KMS-11 (cell line): ENCODE results near the gene RTP4.

ENCODE experiments used
- H2AFZ ChIP-seq: fragments of 200-600 bp; sonication (generic); 2 replicates; pipeline ENCODE4 v1.6.1; 2016; ENCODE audit warnings: antibody characterized with exemption, mixed run types, low read depth
- H3K27ac ChIP-seq: fragments of 200-600 bp; sonication (generic); 2 replicates; pipeline ENCODE4 v1.6.1; 2016; ENCODE audit warnings: mild to moderate bottlenecking, mixed run types
- H3K27me3 ChIP-seq: fragments of 200-600 bp; sonication (generic); 2 replicates; pipeline ENCODE4 v1.6.1; 2017; ENCODE audit warnings: mild to moderate bottlenecking, low read depth, mixed run types, moderate library complexity; ENCODE audit not compliant: insufficient read depth
- H3K36me3 ChIP-seq: fragments of 200-600 bp; sonication (generic); 2 replicates; pipeline ENCODE4 v1.6.1; 2017; ENCODE audit warnings: mild to moderate bottlenecking, mixed run types; ENCODE audit not compliant: insufficient read depth
- H3K4me1 ChIP-seq: fragments of 200-600 bp; sonication (generic); 2 replicates; pipeline ENCODE4 v1.6.1; 2016; ENCODE audit warnings: mild to moderate bottlenecking, low read depth, mixed run types; ENCODE audit not compliant: poor library complexity, severe bottlenecking
- H3K4me2 ChIP-seq: fragments of 200-600 bp; sonication (generic); 2 replicates; pipeline ENCODE4 v1.7.0; 2016; ENCODE audit warnings: mild to moderate bottlenecking, mixed run types
- H3K4me3 ChIP-seq: fragments of 200-600 bp; sonication (generic); IDR thresholded peaks from 2 replicates; pipeline ENCODE4 v1.6.1; 2017; ENCODE audit warnings: low read depth, low read length, mixed read lengths; ENCODE audit not compliant: insufficient read depth
- H3K79me2 ChIP-seq: fragments of 200-600 bp; sonication (generic); 2 replicates; pipeline ENCODE4 v1.6.1; 2016; ENCODE audit warnings: low read depth, mixed run types; ENCODE audit not compliant: insufficient read depth
- H3K9ac ChIP-seq: fragments of 200-600 bp; sonication (generic); 2 replicates; pipeline ENCODE4 v1.6.1; 2016; ENCODE audit warnings: mild to moderate bottlenecking, mixed run types
- H4K20me1 ChIP-seq: fragments of 200-600 bp; sonication (generic); 2 replicates; pipeline ENCODE4 v1.6.1; 2016; ENCODE audit warnings: mild to moderate bottlenecking, mixed run types; ENCODE audit not compliant: insufficient read depth
- TF ChIP-seq, protein P1 (sequence below): fragments of 200-600 bp; sonication (generic); conservative IDR thresholded peaks from 2 replicates; pipeline ENCODE4 v1.6.1; 2017; ENCODE audit warnings: low read depth, mild to moderate bottlenecking, antibody characterized with exemption, low read length, moderate library complexity, mixed read lengths

The RTP4 gene

DNA sequence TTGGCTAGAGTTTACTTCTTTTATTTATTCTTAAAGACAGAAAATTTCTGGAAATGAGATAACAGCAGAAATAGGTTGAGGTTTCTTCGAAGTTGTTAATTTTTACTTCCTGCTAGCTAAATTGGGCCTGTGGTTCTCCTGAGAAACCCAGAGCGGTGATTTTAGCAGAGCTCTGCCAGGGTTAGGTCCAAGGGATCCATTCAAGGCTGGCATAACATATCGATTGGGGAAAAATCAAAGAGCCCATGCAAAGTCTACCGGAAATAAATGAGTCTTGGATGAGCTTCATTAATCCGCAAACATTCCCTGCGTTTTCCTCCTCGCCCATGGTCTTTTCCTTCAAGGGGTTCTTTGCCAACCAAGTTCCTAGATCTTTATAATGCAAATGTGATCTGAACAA, 45.9 kb upstream of the RTP4 start:
- no peak overlapping the region for H2AFZ ChIP-seq
- TF ChIP-seq, protein P1, sequence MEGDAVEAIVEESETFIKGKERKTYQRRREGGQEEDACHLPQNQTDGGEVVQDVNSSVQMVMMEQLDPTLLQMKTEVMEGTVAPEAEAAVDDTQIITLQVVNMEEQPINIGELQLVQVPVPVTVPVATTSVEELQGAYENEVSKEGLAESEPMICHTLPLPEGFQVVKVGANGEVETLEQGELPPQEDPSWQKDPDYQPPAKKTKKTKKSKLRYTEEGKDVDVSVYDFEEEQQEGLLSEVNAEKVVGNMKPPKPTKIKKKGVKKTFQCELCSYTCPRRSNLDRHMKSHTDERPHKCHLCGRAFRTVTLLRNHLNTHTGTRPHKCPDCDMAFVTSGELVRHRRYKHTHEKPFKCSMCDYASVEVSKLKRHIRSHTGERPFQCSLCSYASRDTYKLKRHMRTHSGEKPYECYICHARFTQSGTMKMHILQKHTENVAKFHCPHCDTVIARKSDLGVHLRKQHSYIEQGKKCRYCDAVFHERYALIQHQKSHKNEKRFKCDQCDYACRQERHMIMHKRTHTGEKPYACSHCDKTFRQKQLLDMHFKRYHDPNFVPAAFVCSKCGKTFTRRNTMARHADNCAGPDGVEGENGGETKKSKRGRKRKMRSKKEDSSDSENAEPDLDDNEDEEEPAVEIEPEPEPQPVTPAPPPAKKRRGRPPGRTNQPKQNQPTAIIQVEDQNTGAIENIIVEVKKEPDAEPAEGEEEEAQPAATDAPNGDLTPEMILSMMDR: no peak
- H3K27me3 ChIP-seq: no peaks in the 10 kb centered on the region
- H3K4me1 ChIP-seq: peaks cover 3% of the 10 kb centered on the region
- H3K79me2 ChIP-seq: no peaks in the 10 kb centered on the region
- no peak overlapping the region for H3K4me2 ChIP-seq
- H3K9ac ChIP-seq: no peak overlapping the region
- no peaks in the 10 kb centered on the region for H4K20me1 ChIP-seq
- H3K4me3 ChIP-seq: no peak overlapping the region
- no peak overlapping the region for H3K27ac ChIP-seq
- no peaks in the 10 kb centered on the region for H3K36me3 ChIP-seq

DNA sequence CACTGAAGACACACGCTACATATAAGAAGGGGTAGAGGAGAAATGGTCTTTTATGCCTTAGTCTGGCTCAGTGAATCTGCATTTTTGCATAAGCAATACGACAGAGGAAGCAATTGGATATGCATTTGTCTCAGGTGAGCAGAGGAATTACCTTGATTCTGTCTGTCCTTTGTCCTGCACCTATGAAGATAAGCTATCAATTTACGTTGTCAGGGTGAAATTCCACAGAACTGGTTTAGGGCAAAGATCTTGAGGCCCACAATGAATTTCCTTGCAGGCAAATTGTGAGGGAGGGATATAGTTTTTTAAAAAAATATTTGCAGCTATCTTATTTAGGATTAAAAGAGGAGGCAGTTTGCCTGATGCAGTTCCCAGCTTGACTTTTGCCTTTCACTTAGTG, 45.1 kb upstream of the RTP4 start:
- H3K4me3 ChIP-seq: no peak overlapping the region
- no peaks in the 10 kb centered on the region for H3K36me3 ChIP-seq
- no peaks in the 10 kb centered on the region for H4K20me1 ChIP-seq
- TF ChIP-seq, protein P1: no peak
- no peak overlapping the region for H3K27ac ChIP-seq
- H3K9ac ChIP-seq: no peak overlapping the region
- H3K27me3 ChIP-seq: no peaks in the 10 kb centered on the region
- H3K4me1 ChIP-seq: peaks cover 3% of the 10 kb centered on the region
- H3K79me2 ChIP-seq: no peaks in the 10 kb centered on the region
- no peak overlapping the region for H3K4me2 ChIP-seq
- no peak overlapping the region for H2AFZ ChIP-seq

DNA sequence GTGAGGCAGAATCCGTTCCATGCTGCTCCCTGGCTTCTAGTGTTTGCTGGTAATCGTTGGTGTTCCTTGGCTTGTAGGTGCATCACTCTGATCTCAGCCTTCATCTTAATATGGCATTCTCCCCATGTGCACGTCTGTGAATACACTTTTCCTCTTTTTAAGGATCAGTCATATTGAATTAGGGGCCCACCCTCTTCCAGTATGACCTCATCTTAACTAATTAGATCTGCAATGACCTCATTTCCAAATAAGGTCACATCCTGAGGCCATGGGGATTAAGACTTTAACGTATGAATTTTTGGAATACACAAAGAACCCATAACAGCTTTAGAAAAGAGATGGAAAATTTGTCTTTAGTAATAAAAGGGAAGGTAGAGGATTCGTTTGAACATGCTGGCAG, 42.6 kb upstream of the RTP4 start:
- H3K27me3 ChIP-seq: no peaks in the 10 kb centered on the region
- no peaks in the 10 kb centered on the region for H3K4me1 ChIP-seq
- H3K79me2 ChIP-seq: no peaks in the 10 kb centered on the region
- TF ChIP-seq, protein P1: no peak
- no peak overlapping the region for H3K4me2 ChIP-seq
- no peak overlapping the region for H3K9ac ChIP-seq
- H2AFZ ChIP-seq: no peak overlapping the region
- H4K20me1 ChIP-seq: no peaks in the 10 kb centered on the region
- no peak overlapping the region for H3K27ac ChIP-seq
- no peaks in the 10 kb centered on the region for H3K36me3 ChIP-seq
- no peak overlapping the region for H3K4me3 ChIP-seq

DNA sequence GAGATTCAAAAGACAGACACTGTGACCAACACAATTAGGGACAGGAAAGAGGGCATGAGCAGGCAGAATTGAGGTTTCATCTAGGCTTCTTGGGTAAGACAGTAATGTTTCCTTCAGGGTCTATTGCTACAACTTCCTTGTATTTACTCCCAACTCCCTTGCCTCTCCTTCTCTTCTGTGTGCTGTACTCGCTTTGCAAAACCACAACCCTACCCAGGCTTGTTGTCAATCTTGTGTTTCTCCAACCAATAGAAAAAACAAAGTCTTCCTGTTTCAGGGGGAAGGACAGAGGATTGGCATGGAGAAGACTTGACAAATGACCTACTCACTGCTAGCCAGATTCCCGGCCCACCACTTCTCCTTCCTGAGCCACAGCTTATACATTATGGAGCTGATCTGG, 40.3 kb upstream of the RTP4 start:
- no peaks in the 10 kb centered on the region for H3K4me1 ChIP-seq
- no peaks in the 10 kb centered on the region for H3K36me3 ChIP-seq
- H2AFZ ChIP-seq: no peak overlapping the region
- H3K4me3 ChIP-seq: no peak overlapping the region
- H4K20me1 ChIP-seq: no peaks in the 10 kb centered on the region
- no peaks in the 10 kb centered on the region for H3K79me2 ChIP-seq
- H3K27me3 ChIP-seq: no peaks in the 10 kb centered on the region
- H3K4me2 ChIP-seq: no peak overlapping the region
- no peak overlapping the region for H3K9ac ChIP-seq
- TF ChIP-seq, protein P1: no peak
- no peak overlapping the region for H3K27ac ChIP-seq

DNA sequence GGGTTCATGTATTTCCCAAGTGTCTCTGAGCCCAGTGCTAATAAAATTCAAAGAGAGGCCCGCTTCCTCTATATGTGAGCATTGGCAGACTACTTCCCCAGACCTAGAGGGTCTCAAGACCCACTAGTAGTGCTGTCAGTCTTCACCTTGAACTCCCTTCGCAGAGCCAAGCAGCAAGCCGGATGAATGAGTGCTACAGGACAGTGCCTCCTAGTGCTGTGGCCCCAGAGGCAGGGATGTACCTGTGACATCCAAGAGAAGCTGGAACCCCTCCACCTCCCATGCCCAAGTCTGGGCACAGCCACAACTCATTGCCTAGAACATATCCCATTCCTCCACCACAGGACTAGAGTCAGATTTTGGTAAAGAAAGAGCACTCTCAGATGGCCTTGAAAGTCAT, 39.5 kb upstream of the RTP4 start:
- Histone ChIP-seq H3K27ac (no peak overlapping the region), H4K20me1 (no peaks in the 10 kb centered on the region), H3K4me2 (no peak overlapping the region), H3K36me3 (no peaks in the 10 kb centered on the region), H3K79me2 (no peaks in the 10 kb centered on the region), H3K9ac (no peak overlapping the region), H3K27me3 (no peaks in the 10 kb centered on the region), H3K4me3 (no peak overlapping the region), H2AFZ (no peak overlapping the region), H3K4me1 (no peaks in the 10 kb centered on the region)
- TF ChIP-seq, protein P1: no peak
